GM18508 (cell line): Measurements from ENCODE around the gene AP1S2.

Experiments used
- ATAC-seq: cut with Tn5 transposase; IDR thresholded peaks from one replicate; pipeline ENCODE4 v1.9.1; 2021; ENCODE audit warnings: moderate number of reproducible peaks; ENCODE audit not compliant: insufficient read depth, unreplicated experiment

The AP1S2 gene

GRCh38 chrX:15814771-15815365, 39.7 kb downstream of the AP1S2 start:
- ATAC-seq: no peak

GRCh38 chrX:15813416-15813815, 41.2 kb downstream of the AP1S2 start:
- no peak for ATAC-seq

- ATAC-seq: no peak
Observed at GRCh38 chrX:15812192-15812938, 42.2 kb downstream of the AP1S2 start.

- no peak for ATAC-seq
Observed at GRCh38 chrX:15808254-15808653, 46.4 kb downstream of the AP1S2 start.

- ATAC-seq: no peak
Observed at GRCh38 chrX:15804563-15804962, 50.0 kb downstream of the AP1S2 start.

- no peak for ATAC-seq
Observed at GRCh38 chrX:15797707-15798106, 56.9 kb downstream of the AP1S2 start.

GRCh38 chrX:15790769-15791290, 63.8 kb downstream of the AP1S2 start:
- no peak for ATAC-seq

GRCh38 chrX:15789979-15790768, 64.4 kb downstream of the AP1S2 start, which contains the start of gene ZRSR2:
TSS of gene ZRSR2 (plus strand) at chrX:15790484. CDS start at chrX:15790496, 12 bp downstream.
- peak; percentile 81 for ATAC-seq

GRCh38 chrX:15786915-15787314, 67.7 kb downstream of the AP1S2 start:
- no peak for ATAC-seq

- ATAC-seq: no peak
Observed at GRCh38 chrX:15785176-15785750, 69.3 kb downstream of the AP1S2 start.

GRCh38 chrX:15781961-15782699, 72.5 kb downstream of the AP1S2 start:
- ATAC-seq: peak; percentile 73
